AG04449 (cell line): ENCODE measurements around the gene ZNF385A.
A peak's percentile ranks its signal among the peaks of the same experiment; 100 is the strongest.
"Not testable (repeated sequence)": the region's sequence is repeated elsewhere in the genome, so short reads cannot be mapped to it uniquely, and the experiment has no call there.

Source experiments
- CTCF ChIA-PET: fragments of 350-600 bp; formaldehyde crosslinking; extraction: SDS; loops from one replicate; lab custom pipeline; 2021; ENCODE audit warnings: antibody characterized with exemption; lab: Yijun Ruan, JAX
- POLR2A ChIA-PET: fragments of 400-600, 350-600 bp; formaldehyde crosslinking; extraction: SDS; loops from one replicate; lab custom pipeline; 2020; ENCODE audit warnings: antibody characterized with exemption, inconsistent platforms; lab: Yijun Ruan, JAX
- DNase-seq: peaks from one replicate; pipeline ENCODE4 v3.0.0-alpha.2; 2010; ENCODE audit warnings: low read depth, low spot score
- H3K4me3 ChIP-seq: 2 replicates; pipeline ENCODE4 v1.5.1; 2011; ENCODE audit warnings: low read depth, mild to moderate bottlenecking, control low read depth, low read length
- TF ChIP-seq, protein P1 (sequence below): IDR thresholded peaks from one replicate; pipeline ENCODE4 v1.5.1; 2011; ENCODE audit warnings: mild to moderate bottlenecking, moderate library complexity, low read length, control low read depth, inconsistent platforms; ENCODE audit not compliant: insufficient read depth; ENCODE audit errors: missing control alignments

Gene ZNF385A

DNA sequence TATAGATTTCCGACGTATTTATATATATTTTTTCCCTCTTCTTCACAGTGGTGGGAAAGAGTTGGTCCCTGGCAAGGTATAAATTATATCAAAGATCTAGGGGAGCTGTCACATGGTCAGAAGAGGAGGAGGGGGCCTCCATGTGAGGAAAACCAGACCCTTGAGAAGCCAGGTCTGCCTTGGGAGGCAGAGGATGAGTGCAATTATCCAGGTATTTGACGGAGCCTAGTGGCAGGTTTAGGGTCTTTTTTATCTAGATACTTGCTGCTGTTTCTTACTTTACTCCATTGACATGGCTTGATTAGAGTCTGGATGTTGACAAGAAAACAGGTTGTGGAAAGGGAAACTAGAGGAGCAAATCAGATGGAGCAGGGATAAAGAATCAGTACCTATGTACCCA, 54.1 kb downstream of the ZNF385A start:
- TF ChIP-seq, protein P1, sequence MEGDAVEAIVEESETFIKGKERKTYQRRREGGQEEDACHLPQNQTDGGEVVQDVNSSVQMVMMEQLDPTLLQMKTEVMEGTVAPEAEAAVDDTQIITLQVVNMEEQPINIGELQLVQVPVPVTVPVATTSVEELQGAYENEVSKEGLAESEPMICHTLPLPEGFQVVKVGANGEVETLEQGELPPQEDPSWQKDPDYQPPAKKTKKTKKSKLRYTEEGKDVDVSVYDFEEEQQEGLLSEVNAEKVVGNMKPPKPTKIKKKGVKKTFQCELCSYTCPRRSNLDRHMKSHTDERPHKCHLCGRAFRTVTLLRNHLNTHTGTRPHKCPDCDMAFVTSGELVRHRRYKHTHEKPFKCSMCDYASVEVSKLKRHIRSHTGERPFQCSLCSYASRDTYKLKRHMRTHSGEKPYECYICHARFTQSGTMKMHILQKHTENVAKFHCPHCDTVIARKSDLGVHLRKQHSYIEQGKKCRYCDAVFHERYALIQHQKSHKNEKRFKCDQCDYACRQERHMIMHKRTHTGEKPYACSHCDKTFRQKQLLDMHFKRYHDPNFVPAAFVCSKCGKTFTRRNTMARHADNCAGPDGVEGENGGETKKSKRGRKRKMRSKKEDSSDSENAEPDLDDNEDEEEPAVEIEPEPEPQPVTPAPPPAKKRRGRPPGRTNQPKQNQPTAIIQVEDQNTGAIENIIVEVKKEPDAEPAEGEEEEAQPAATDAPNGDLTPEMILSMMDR = no peak
- no peak for DNase-seq
- no peak overlapping the region for H3K4me3 ChIP-seq
- CTCF ChIA-PET = interaction anchor here (0.7 to 4.7 kb wide), 4 partner anchors 13 to 116 kb away, joined by 3 to 26 read pairs (median 6); no protein-coding TSS in a partner anchor
- POLR2A ChIA-PET = no interaction called here

DNA sequence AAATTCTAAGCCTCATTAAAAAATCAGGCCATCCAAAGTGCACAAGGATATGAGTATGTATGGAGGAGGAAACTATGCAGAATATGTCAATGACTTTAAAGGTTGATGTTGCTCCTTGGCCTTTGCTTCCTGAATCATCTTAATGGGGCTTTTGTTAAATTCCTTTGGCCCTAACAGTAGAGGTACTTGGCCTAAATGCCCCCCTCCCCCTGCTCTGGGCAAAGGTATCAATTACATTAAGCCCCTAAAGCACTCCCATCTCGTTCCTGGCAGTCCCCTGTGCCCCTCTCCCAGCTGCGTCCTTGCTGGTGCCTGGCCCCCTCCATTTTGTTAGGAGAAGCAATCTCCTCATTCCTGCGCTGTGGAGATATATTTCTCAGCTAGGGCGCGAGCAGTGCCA, 54.8 kb downstream of the ZNF385A start:
- CTCF ChIA-PET = interaction anchor here (0.7 to 6.9 kb wide), 4 partner anchors 6 to 115 kb away, joined by 3 to 91 read pairs (median 14); no protein-coding TSS in a partner anchor
- POLR2A ChIA-PET = no interaction called here
- no peak for DNase-seq
- TF ChIP-seq, protein P1 = no peak
- no peak overlapping the region for H3K4me3 ChIP-seq

DNA sequence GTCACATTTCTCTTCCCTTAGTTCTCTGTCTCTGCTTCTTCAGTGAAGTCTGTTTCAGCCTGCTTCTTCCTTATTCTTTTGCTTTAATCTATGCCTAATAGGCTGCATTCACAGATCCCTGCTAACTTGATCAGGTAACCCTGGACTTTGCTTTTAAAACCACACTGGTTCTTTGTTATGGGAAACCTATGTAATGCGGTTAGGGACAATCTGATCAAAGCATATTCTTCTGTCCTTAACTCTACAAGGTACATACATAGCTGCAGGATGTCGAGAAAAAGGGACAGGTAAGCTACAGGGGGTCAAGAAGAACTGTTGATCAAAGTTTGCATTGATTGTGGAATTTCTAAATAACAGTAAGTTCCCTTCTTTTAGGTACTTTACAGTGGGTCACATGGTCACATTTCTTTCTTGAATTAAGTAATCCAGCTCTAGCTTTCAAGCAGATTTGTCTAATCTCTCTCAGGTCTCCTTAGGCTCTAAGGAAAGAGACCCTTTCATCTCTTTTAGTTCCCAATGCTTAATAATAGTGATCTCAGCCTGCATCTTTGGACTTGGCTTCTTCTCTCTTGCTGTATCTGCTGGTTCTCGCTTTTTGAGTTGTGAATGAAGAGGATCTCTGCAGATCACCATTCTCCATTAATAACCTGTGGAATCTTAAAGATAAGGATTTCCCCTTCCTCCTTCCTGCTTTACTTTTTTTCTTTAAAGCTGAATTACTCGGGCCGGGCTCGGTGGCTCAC, 55.8 kb downstream of the ZNF385A start:
- H3K4me3 ChIP-seq = no peak overlapping the region
- DNase-seq = no peak
- TF ChIP-seq, protein P1 = no peak
- CTCF ChIA-PET = interaction anchor here (0.7 to 6.9 kb wide), 5 partner anchors 7 to 114 kb away, joined by 3 to 91 read pairs (median 3); no protein-coding TSS in a partner anchor
- POLR2A ChIA-PET = interaction anchor here (0.9 kb wide), 1 partner anchor 49 kb away, joined by 4 read pairs; the partner anchor contains the start of genes CBX5 and HNRNPA1

DNA sequence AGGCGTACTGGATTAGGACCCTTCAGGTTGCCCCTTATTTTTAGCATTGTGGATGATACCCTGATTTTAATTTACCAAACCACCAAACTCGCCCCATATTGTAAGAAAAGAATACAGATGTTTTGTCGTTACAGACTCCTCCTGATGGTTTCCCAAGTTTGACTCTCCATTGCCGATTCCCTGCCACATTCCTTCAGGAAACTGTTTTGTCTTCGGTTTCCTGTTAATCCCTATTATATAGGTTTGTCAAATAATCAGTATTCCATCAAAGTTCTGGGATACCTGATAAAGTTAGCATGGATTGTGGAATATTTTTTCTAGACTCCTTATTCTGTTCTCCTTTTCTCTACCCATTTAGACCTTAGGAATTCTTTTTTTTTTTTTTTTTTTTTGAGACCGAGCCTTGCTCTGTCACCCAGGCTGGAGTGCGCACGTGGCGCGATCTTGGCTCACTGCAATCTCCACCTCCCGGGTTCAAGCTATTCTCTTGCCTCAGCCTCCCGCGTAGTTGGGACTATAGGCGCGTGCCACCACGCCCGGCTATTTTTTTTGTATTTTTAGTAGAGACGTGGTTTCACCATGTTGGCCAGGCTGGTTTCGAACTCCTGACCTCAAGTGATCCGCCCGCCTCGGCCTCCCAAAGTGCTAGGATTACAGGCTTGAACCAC, 59.0 kb downstream of the ZNF385A start:
- CTCF ChIA-PET = interaction anchor here (0.5 to 6.9 kb wide), 43 partner anchors 11 to 117 kb away, joined by 3 to 91 read pairs (median 6); partner anchors contain the start of gene NFE2
- not testable (repeated sequence) for DNase-seq
- H3K4me3 ChIP-seq = peak overlapping the region; percentile 96
- POLR2A ChIA-PET = interaction anchor here (0.8 to 1.4 kb wide), 7 partner anchors 10 to 53 kb away, joined by 3 to 10 read pairs (median 4); partner anchors contain the start of genes CBX5 and HNRNPA1

DNA sequence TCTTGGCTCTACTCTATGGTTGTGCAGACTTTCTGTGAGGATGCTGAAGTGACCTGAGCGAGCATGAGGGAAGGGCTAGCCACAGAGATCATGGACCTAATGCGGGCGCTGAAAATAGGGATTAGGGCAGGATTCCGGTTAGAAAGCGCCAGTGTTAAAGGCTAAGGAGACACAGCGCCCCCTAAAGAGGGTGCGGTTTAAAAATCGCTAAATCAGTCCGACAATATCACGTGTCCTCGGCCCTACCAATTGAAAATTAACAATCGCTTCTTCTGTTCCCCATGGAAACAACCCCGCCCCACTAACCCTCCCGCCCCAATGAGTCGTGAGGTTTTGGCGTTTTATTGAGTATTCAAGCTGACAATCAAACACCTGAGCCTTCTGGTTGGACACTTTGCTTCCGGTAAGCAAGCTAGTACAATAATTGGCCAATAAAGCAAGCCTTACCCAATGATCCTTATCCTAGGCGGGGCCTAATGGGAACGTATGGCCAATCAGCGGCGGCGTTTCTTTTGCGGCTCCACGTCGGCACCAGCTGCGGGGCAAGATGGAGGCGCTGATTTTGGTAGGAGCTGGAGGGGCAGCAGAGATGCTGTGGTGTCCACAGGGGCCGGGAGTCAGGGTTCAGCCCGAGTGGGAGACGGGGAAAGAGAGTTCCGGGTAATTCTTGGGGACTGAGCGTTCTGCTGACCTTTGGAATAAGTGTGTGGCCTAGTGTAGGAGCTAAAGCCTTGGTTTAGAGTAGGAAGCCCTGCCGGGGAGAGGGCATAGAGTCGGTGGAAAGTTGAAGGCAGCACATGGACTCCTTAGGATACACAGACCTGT, 59.7 kb downstream of the ZNF385A start, which contains the start of gene COPZ1:
TSS of gene COPZ1 (plus strand) at position 515 of the 825 bp plus-strand sequence. CDS start at position 548, 33 bp downstream.
- POLR2A ChIA-PET = interaction anchor here (0.8 to 1.4 kb wide), 7 partner anchors 11 to 54 kb away, joined by 3 to 10 read pairs (median 4); partner anchors contain the start of genes CBX5 and HNRNPA1

More for the DNA sequence above, 59.7 kb downstream of the ZNF385A start, which contains the start of gene COPZ1:
- DNase-seq = peak; percentile 100
- CTCF ChIA-PET = interaction anchor here (0.5 to 6.9 kb wide), 45 partner anchors 11 to 298 kb away, joined by 3 to 91 read pairs (median 6); partner anchors contain the start of gene NFE2
- peak within 1 kb of the TSS; percentile 96 for H3K4me3 ChIP-seq
- TF ChIP-seq, protein P1 = peak; percentile 83
